Measurements from ENCODE around the gene WTIP. TPM values are rescaled to one million over a fixed set of nuclear protein-coding genes. Genes with fewer than 3 reads are reported as not detected.

WTIP gene
- total and polyA plus RNA-seq, 2 of the 13 experiments (the other 11 are each of a cell fraction or from before 2014, with no cell fraction given) = 15.0 to 18.1 TPM

DNA sequence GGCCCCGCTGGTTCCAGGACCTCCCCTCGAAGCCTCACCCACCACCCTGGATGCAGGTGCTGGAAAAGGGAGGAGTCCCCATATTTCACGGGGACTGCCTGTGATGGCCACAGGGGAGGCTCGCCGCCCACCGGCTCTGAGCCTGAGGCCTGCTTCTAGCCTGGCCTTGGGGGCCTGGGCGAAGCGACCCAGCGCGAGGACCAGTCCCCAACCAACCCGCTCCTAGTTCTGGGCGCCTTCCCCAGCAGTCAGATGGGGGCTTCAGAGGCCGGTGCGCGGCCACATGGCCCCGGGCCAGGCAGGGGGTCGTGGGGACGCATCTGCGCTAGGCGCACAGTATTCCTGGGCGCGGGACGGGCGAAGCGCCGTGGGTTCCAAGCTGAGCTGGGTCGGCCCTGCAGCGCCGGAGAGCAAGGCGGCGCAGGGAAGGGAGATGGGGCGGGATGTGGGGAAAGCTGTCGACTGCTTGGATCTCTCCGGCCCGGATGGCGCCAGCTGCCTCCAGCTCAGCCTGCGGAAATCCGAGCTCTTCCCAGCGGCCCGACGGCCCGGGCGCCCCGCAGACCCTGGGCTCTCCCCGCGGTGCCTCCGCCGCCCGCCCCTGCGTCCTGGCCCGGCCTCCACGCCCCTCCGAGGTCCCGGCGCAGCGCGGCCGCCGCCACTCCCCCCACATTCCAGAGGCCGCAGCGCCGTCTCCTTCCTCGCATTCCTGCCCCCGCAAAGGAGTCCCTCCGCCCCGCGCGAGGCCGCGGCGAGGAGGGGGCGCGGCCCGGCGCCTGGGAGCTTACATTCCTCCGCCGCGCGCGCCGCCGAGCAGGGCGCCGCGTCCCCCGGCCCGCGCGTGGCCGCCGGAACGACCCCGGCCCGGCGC, at the start of gene WTIP (continued):
- TF ChIP-seq ZNF841 (CRISPR knock-in tag; IDR thresholded peaks at IDR 0.05; ENCODE audit: borderline replicate concordance) = no peak
- no peak for TF ChIP-seq ZNF746 (CRISPR knock-in tag; IDR thresholded peaks at IDR 0.05)
- 0 out of 2 replicates have a peak, but pooled peaks have one; percentile 24 for TF ChIP-seq ZNF614 (CRISPR knock-in tag; IDR thresholded peaks at IDR 0.05; ENCODE audit: borderline replicate concordance)
- TF ChIP-seq, protein P1, sequence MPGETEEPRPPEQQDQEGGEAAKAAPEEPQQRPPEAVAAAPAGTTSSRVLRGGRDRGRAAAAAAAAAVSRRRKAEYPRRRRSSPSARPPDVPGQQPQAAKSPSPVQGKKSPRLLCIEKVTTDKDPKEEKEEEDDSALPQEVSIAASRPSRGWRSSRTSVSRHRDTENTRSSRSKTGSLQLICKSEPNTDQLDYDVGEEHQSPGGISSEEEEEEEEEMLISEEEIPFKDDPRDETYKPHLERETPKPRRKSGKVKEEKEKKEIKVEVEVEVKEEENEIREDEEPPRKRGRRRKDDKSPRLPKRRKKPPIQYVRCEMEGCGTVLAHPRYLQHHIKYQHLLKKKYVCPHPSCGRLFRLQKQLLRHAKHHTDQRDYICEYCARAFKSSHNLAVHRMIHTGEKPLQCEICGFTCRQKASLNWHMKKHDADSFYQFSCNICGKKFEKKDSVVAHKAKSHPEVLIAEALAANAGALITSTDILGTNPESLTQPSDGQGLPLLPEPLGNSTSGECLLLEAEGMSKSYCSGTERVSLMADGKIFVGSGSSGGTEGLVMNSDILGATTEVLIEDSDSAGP (CRISPR knock-in tag; IDR thresholded peaks at IDR 0.05; ENCODE audit: borderline replicate concordance) = peak; percentile 70; the same call in 1 of the 2 replicates
- no peak for TF ChIP-seq RFXAP (CRISPR knock-in tag; IDR thresholded peaks at IDR 0.05; ENCODE audit: borderline replicate concordance)
- TF ChIP-seq NFE2L1 (CRISPR knock-in tag; IDR thresholded peaks at IDR 0.05; ENCODE audit: borderline replicate concordance) = no peak
- no peak for TF ChIP-seq ZNF101 (CRISPR knock-in tag; IDR thresholded peaks at IDR 0.05; ENCODE audit: borderline replicate concordance, low read depth)
- no peak for TF ChIP-seq ZSCAN21 (CRISPR knock-in tag; IDR thresholded peaks at IDR 0.05; ENCODE audit: borderline replicate concordance)
- TF ChIP-seq, protein P2, sequence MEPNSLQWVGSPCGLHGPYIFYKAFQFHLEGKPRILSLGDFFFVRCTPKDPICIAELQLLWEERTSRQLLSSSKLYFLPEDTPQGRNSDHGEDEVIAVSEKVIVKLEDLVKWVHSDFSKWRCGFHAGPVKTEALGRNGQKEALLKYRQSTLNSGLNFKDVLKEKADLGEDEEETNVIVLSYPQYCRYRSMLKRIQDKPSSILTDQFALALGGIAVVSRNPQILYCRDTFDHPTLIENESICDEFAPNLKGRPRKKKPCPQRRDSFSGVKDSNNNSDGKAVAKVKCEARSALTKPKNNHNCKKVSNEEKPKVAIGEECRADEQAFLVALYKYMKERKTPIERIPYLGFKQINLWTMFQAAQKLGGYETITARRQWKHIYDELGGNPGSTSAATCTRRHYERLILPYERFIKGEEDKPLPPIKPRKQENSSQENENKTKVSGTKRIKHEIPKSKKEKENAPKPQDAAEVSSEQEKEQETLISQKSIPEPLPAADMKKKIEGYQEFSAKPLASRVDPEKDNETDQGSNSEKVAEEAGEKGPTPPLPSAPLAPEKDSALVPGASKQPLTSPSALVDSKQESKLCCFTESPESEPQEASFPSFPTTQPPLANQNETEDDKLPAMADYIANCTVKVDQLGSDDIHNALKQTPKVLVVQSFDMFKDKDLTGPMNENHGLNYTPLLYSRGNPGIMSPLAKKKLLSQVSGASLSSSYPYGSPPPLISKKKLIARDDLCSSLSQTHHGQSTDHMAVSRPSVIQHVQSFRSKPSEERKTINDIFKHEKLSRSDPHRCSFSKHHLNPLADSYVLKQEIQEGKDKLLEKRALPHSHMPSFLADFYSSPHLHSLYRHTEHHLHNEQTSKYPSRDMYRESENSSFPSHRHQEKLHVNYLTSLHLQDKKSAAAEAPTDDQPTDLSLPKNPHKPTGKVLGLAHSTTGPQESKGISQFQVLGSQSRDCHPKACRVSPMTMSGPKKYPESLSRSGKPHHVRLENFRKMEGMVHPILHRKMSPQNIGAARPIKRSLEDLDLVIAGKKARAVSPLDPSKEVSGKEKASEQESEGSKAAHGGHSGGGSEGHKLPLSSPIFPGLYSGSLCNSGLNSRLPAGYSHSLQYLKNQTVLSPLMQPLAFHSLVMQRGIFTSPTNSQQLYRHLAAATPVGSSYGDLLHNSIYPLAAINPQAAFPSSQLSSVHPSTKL (CRISPR knock-in tag; IDR thresholded peaks at IDR 0.05) = 0 out of 2 replicates have a peak, but pooled peaks have one; percentile 22
- TF ChIP-seq ELF4 (CRISPR knock-in tag; IDR thresholded peaks at IDR 0.05; ENCODE audit: borderline replicate concordance) = no peak
- peak; percentile 38 for TF ChIP-seq YY1 (IDR thresholded peaks at IDR 0.05; ENCODE audit: insufficient read depth, insufficient replicate concordance, low read depth, low read length)
- TF ChIP-seq, protein P3, sequence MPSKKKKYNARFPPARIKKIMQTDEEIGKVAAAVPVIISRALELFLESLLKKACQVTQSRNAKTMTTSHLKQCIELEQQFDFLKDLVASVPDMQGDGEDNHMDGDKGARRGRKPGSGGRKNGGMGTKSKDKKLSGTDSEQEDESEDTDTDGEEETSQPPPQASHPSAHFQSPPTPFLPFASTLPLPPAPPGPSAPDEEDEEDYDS (CRISPR knock-in tag; IDR thresholded peaks at IDR 0.05) = no peak
- TF ChIP-seq MYC (CRISPR knock-in tag; IDR thresholded peaks at IDR 0.05; ENCODE audit: borderline replicate concordance) = 0 out of 2 replicates have a peak, but pooled peaks have one; percentile 33
- no peak for TF ChIP-seq NONO (IDR thresholded peaks at IDR 0.05)
- peak; percentile 41; the same call in 1 of the 2 replicates for TF ChIP-seq NONO (CRISPR knock-in tag; conservative IDR thresholded peaks at IDR 0.05)
- TF ChIP-seq U2AF1 (optimal IDR thresholded peaks at IDR 0.05; ENCODE audit: low read depth, low read length) = no peak
- TF ChIP-seq, protein P4, sequence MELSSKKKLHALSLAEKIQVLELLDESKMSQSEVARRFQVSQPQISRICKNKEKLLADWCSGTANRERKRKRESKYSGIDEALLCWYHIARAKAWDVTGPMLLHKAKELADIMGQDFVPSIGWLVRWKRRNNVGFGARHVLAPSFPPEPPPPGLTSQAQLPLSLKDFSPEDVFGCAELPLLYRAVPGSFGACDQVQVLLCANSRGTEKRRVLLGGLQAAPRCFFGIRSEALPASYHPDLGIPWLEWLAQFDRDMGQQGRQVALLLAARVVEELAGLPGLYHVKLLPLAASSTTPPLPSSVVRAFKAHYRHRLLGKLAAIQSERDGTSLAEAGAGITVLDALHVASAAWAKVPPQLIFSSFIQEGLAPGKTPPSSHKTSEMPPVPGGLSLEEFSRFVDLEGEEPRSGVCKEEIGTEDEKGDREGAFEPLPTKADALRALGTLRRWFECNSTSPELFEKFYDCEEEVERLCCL (CRISPR knock-in tag; IDR thresholded peaks at IDR 0.05; ENCODE audit: borderline replicate concordance) = no peak
- TF ChIP-seq ZFX (CRISPR knock-in tag; IDR thresholded peaks at IDR 0.05; ENCODE audit: low read depth) = peak; percentile 62; the same call in 1 of the 2 replicates
- TF ChIP-seq MXD4 (CRISPR knock-in tag; IDR thresholded peaks at IDR 0.05) = 0 out of 2 replicates have a peak, but pooled peaks have one; percentile 41
- peak; percentile 63; the same call in 1 of the 2 replicates for TF ChIP-seq ZNF766 (CRISPR knock-in tag; IDR thresholded peaks at IDR 0.05; ENCODE audit: borderline replicate concordance)
